GM19025 (cell line): Measurements from ENCODE around the gene DBI.
A peak's percentile ranks its signal among the peaks of the same experiment; 100 is the strongest.

Experiments used
- ATAC-seq: cut with Tn5 transposase; IDR thresholded peaks from one replicate; pipeline ENCODE4 v1.9.1; 2021; ENCODE audit warnings: mild to moderate bottlenecking, low read depth, moderate library complexity; ENCODE audit not compliant: unreplicated experiment

The DBI gene

GRCh38 chr2:119366649-119367471 lies at the start of gene DBI, which contains the start of gene C2orf76:
DBI (plus strand) TSS chr2:119366977; CDS start chr2:119367052, 75 bp downstream.
C2orf76 (minus strand) TSS chr2:119366834; CDS start chr2:119339959, 26,875 bp downstream.
- ATAC-seq = peak; percentile 97

- ATAC-seq = no peak
Observed at GRCh38 chr2:119317554-119317953, 49.2 kb upstream of the DBI start.

GRCh38 chr2:119319593-119319992 lies 47.2 kb upstream of the DBI start:
- no peak for ATAC-seq

- ATAC-seq = no peak
Observed at GRCh38 chr2:119323459-119323858, 43.3 kb upstream of the DBI start.

GRCh38 chr2:119324685-119325270 lies 42.0 kb upstream of the DBI start:
- no peak for ATAC-seq

- no peak for ATAC-seq
Observed at GRCh38 chr2:119326938-119327337, 39.8 kb upstream of the DBI start.

- ATAC-seq = no peak
Observed at GRCh38 chr2:119327431-119327830, 39.3 kb upstream of the DBI start.

GRCh38 chr2:119332953-119333352 lies 33.8 kb upstream of the DBI start:
- ATAC-seq = no peak

GRCh38 chr2:119333360-119333759 lies 33.4 kb upstream of the DBI start:
- ATAC-seq = no peak

- no peak for ATAC-seq
Observed at GRCh38 chr2:119333833-119334232, 32.9 kb upstream of the DBI start.

GRCh38 chr2:119337749-119338148 lies 29.0 kb upstream of the DBI start:
- ATAC-seq = no peak

- ATAC-seq = no peak
Observed at GRCh38 chr2:119338272-119338671, 28.5 kb upstream of the DBI start.

- peak; percentile 98 for ATAC-seq
Observed at GRCh38 chr2:119338826-119339561, 27.8 kb upstream of the DBI start.

- ATAC-seq = no peak
Observed at GRCh38 chr2:119339562-119339923, 27.2 kb upstream of the DBI start.

GRCh38 chr2:119341684-119342083 lies 25.1 kb upstream of the DBI start:
- no peak for ATAC-seq

- ATAC-seq = no peak
Observed at GRCh38 chr2:119349289-119349688, 17.5 kb upstream of the DBI start.

- no peak for ATAC-seq
Observed at GRCh38 chr2:119350311-119350998, 16.3 kb upstream of the DBI start.

- peak; percentile 94 for ATAC-seq
Observed at GRCh38 chr2:119352357-119352756, 14.4 kb upstream of the DBI start.

GRCh38 chr2:119354860-119355259 lies 11.9 kb upstream of the DBI start:
- no peak for ATAC-seq

GRCh38 chr2:119359774-119360173 lies 7.0 kb upstream of the DBI start:
- ATAC-seq = no peak
